Jurkat, Clone E6-1 (cell line): ENCODE results near the gene EIF4E3.

Experiments
- DNase-seq: peaks from one replicate; pipeline ENCODE4 v3.0.0-alpha.2; 2011; ENCODE audit warnings: low read depth, low spot score
- H3K4me3 ChIP-seq: 2 replicates; pipeline ENCODE4 v1.5.1; 2011; ENCODE audit warnings: mild to moderate bottlenecking, low read length, control low read depth, moderate library complexity

The EIF4E3 gene

DNA sequence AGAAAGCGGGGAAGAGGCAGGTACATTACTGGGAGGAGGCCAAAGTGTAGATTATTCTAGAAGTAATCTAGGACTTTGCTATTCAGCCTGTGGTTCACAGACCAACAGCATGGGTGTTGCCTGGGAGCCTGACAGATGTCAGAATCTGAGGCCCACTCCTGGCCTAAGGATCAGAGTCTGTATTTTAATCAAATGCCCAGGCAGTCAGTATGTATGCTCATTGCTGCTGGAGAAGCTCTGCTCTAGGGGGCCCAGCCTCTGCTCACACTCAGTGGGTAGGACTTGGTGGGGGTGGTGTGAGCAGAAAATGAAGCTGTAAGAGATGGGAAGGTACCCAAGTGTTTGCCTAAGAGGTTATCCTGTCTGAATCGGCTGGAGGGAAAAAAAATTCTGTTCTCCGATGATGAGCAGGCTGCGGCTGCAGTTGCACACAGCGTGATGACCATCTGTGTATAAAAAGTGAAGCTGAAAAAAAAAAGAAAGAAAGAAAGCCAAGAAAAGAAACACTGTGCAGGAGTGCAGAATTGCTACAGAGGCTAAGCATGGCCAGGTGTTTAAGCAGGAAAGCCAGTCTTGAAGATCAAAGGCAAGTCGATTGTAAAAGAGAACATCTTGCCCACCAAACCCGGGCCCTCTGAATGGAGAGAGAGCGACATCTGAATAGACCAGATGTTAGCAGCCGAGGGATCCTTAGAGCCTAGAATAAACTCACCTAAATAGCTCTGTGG lies 65.2 kb downstream of the EIF4E3 start:
- no peak overlapping the region for H3K4me3 ChIP-seq
- peak; percentile 92 for DNase-seq

DNA sequence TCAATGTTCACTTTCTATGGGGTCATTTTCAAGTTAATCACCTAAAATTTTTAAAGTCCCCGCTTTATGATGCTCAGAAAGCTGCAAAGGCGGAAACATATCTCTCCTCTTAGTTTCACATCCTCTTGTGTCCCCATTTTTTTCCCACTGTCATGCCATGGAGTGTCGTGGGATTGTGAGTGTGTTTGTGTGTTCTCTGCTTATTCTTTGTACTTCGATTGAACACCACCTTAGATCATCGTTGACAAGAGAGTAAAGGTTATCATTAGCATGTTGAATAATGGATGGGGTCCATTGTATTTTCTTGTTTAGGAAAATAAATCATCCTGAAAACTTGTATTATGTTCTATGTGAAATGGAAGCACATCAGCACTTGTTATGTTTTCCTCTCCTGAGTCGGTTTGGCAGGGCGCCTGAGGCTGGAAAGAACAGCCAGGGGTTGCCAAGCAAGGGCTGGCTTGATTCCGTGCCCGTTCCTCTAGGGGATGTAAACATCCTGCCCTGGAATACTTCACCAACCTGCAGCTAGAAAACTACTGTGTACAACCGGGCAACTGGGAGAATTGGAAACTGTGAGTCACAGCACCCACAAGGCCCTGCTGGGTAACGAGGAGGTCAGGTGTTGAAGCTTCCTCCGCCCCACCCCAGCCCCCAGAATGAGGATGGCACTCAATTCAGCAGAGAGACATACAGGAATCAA lies 67.2 kb downstream of the EIF4E3 start:
- H3K4me3 ChIP-seq: no peak overlapping the region
- no peak for DNase-seq

DNA sequence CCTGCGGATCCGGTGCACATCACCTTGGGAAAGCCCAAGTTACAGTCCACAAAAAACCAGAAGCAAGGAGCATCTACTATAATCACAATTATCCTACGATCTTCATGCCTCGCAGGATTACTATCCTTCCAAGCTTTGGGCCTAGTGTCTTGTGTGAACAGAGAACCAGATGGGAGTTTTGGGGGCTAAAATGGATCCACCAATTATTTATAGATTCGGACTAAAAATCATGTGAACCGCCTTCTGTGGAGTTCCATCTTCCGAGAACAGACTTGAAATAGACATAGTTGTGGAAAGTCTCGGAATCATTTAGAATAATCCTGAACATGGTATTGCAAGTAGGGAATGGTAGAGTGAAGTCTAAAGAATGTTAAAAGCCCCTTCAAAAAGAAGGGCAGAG lies 70.1 kb downstream of the EIF4E3 start:
- no peak for DNase-seq
- no peak overlapping the region for H3K4me3 ChIP-seq

DNA sequence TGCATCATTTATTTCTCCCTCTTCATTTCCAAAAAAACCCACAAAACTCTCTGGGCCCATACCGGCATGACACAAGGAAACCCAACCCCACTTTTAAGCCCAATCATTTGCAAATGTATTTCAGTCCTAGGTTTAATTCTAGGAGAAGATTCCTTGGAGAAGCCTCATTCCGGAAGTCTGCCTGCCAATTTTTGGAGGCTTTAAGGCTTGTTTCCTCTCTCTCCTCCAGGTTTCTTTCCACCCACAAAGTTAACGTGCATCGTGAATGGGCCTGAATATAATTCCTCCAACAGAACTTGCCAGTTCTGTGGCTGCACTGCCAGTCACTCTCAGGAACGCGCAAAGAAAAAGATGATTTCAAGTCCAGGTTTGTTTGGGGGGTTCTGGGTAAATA lies 71.8 kb downstream of the EIF4E3 start:
- no peak for DNase-seq
- no peak overlapping the region for H3K4me3 ChIP-seq

DNA sequence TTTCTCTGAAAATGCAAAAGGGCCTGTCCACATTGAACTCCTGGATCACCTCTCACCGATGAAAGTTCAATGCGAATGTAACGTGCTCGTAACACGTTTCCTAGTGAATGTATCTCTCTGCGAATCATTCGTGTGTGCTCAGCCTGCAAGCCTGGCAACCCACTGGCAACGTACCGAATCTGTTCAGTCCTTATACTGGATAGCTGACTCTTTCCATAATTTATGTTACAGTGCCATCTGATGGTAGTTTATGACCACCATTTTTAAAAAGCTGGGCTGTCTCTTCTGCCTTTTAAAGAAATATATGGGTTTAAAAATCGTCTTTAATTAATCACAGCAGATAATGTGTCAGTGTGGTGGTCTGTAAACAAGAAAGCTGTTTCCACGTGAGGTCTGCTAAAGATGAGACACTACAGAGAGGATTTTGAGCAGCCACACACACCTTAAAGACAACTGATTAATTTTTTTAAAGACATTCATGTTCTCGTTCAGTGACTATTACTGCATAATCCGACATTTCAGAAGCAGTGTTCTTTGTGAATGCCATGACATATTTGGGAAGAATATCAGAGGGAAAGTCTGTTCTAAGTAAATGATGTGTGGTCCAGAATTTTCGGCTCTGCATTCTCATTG lies 72.3 kb downstream of the EIF4E3 start:
- DNase-seq: peak; percentile 36
- no peak overlapping the region for H3K4me3 ChIP-seq

DNA sequence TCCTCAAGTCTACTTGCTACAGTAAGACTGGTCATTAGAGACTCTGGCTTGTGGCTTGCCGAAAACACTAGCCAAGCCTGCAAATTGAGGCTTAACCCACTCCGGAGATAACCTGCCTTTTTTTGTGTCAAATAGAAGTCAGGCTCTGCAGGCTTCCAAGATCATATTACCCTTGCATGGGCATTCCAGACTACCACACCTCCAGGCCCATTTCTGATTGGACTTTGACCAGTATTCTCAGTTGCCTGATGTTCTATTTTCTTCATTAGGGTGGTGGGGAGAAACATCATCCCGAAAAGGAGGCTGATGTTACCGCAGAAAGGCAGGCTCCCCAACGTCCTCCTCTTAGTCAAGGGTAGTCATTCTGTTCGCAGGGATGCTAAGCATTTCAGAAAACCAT lies 73.6 kb downstream of the EIF4E3 start:
- H3K4me3 ChIP-seq: no peak overlapping the region
- DNase-seq: no peak

DNA sequence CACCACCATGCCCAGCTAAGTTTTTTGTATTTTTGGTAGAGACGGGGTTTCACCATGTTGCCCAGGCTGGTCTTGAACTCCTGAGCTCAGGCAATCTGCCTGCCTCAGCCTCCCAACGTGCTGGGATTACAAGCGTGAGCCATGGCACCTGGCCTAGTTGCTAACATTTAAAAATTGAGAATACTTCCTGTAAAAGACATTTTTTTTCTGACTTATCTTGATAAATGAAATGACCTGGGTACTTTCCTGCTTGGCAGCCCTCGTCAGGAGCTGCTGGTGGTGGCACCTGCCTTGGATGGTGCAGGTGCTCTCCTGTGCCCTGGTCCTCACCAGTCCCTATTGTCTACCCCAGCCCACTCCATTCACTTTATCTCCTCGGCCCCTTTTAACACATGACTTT lies 74.8 kb downstream of the EIF4E3 start:
- no peak for DNase-seq
- H3K4me3 ChIP-seq: no peak overlapping the region

DNA sequence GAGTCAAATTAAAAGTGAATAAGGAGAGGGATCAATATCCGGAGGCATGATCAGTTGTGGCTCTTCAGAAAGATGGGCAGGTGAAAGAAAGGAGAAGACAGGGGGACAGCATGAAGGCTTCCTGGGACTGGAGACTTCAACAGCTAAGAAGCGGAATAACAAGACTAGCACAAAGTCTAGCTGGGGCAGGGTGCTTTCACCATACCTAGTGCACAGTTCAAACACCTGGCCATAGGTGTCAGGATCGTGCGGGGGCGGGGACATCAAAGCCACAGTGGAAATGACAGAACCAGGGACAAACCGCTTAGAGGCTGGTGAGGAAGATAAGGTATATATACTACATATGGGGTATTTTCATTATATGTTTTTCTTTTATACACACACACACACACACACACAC lies 75.4 kb downstream of the EIF4E3 start:
- H3K4me3 ChIP-seq: no peak overlapping the region
- DNase-seq: no peak

DNA sequence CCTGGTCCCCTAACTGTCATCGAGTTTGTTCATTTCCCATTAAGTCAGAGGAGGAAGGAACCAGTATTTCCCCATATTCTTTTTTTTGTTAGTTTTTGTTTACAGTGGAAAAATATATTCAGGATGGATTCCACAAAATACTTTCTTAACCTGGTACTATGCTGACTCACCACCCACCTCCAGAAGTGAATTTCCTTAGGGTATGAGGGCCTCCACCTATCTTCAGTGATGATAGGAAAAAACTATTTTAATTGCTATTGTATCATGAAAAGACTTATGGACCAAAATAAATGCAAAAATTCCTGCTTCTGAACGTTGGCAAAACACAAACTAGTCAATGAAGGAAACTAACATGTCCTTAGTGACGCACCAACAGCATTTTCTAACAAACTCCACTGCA lies 77.5 kb downstream of the EIF4E3 start:
- H3K4me3 ChIP-seq: no peak overlapping the region
- DNase-seq: no peak

DNA sequence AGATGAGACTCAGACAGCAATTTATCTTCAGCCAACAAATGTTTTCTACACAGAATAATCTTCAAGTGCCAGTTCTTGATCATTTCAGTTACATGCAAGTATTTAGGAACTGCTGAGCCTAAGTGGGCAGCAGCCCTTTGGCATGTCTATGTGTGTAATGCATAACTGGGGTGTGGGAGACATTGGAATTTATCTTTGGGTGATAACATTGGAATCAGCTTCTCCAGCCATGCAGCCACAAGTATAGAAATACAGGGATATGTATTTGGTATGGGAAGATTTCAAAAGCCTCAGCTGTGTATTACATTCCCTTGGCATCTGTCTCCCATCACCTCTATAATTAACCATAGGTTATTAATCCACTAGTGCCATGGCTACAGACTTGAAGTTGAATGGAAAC lies 78.2 kb downstream of the EIF4E3 start:
- H3K4me3 ChIP-seq: no peak overlapping the region

DNA sequence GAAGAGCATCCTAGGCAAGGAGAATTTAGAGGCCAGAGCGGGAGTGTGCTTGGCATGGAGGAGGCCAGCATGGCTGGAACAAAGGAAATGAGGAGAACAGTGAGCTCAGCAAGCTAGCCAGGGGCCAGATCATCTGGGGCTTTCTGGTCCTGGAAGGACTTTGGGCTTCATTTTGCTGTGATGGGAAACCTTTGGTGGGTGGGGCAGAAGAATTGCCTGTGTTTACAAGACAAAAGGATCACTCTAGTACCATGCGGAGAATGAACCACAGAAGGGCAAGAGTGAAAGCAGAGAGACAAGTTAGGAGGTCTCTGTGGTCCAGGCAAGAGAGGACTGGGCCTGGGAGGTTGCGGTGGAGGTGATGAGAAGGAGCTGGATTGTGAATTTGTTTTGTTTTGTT lies 80.1 kb downstream of the EIF4E3 start:
- H3K4me3 ChIP-seq: no peak overlapping the region
- DNase-seq: no peak

More for the DNA sequence above, 78.2 kb downstream of the EIF4E3 start:
- no peak for DNase-seq

DNA sequence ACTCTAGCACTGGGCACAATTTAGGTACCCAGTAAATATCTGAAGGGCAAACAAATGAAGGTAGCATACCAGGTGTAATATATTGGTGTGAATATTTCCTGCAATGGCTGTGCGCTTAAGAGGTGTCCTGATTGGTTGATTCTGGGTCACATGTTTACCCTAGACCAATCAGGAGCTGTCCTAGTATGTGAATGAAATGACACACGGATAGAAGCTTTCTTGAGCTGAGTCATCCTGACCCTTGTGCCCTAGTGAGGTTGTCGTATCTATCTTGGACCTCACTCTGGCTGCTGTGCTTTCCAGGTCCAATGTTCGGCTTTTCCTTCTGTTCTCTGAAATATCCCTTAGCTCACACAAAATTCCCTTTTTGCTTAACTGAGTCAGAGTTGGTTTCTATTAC lies 83.5 kb downstream of the EIF4E3 start:
- DNase-seq: peak; percentile 9
- no peak overlapping the region for H3K4me3 ChIP-seq

DNA sequence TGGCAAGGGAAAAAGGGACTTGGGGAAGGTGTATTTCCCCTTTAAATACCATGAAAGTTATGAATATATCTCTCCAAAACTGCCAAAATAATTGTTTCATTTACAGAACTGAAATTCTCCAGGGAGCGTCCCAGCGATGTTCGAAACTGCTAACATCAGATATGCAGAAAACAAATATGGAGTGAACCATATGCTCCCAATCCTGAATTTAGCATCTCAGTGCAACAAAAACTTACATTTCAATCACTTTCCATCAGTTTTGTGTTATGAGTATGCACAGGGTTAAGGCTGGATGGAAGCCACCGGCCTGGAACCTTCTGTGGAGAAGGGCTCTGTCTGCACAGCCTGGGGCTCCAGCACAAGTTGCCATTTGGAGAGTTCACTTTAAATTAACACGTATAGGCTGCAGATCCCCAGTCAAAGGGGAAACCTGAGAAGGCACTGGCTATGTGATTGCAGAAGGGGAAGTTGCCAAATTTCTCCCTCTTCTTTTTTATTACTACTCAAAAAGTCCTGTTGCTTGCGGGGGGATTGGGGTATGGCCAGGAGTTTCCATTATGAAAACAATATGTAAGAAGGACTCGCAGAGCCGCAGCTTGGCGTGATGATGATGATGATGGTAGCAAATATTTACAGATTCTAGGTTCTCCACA lies 84.7 kb downstream of the EIF4E3 start:
- H3K4me3 ChIP-seq: no peak overlapping the region
- no peak for DNase-seq

DNA sequence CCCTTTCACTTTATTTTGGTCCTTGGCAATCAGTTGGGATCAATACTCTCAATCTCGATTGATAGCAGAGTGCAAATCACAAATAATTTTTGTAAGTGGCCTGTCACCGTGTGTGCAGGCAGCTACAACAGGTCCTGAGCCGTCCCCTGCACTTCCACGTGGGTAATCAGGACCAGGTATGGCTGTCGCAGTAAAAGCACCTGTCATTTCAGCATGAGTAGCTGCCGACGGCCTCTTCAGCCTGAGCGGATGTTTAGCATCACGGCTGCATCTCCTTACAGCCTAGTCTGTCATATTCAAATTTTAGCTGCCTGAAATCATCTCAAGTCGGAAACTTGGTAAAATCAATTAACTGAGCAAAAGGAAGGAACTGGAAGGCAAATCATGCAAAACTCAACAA lies 88.7 kb downstream of the EIF4E3 start:
- DNase-seq: no peak
- H3K4me3 ChIP-seq: no peak overlapping the region

DNA sequence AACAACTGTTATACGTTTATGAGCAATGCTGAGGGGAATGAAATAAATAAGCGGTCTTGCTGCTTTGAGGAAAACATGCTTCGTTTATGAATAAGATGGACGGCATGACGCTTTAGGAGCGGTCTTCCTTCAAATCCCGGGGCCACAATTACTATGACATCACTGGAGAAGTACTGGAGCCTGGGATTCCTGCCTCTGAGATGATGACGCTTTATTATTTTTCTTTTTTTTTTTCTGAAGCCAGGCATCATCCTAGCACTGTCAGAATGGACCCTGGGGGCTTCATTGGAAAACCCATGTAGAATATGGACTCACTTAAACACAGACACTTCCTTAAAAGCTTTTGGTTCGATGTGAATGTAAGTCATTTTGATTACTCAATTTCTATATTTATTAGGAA lies 89.2 kb downstream of the EIF4E3 start:
- no peak overlapping the region for H3K4me3 ChIP-seq
- DNase-seq: no peak

DNA sequence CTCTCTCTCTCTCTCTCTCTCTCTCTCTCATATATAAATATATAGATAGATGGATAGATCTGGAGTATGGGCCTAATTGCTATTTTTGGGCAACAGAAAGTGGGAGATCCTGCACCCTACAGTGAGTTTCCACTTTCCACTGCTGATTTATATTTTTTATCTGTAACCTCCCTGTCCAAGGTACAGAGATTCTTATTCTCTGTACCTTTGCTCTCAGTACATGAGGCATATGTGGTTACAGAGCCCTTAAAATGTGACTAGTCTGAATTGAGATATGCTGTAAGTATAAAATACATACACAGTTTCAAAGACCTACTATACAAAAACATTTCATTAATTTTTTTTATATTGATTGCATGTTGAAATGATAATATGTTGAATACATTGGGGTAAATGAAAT lies 90.5 kb downstream of the EIF4E3 start:
- DNase-seq: no peak
- H3K4me3 ChIP-seq: no peak overlapping the region

DNA sequence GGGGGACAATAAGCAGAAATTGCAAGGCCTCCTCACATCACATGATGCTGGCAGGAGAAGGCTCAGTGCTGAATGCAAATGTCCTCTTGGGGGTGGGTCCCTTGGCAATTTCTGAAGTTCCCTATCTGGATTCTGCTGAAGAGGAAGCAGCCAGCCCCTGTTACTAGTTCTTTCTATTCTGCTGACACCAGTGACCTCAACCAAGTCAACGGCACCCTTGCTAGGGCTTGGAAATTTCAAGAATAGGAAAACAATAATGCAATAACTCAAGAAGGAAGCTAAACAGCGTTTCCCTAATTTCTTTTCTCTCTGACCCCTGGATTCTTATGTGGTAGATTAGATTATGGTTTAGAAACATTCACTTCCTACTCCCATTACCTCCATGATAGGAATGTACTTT lies 95.5 kb downstream of the EIF4E3 start:
- no peak overlapping the region for H3K4me3 ChIP-seq
- DNase-seq: no peak

DNA sequence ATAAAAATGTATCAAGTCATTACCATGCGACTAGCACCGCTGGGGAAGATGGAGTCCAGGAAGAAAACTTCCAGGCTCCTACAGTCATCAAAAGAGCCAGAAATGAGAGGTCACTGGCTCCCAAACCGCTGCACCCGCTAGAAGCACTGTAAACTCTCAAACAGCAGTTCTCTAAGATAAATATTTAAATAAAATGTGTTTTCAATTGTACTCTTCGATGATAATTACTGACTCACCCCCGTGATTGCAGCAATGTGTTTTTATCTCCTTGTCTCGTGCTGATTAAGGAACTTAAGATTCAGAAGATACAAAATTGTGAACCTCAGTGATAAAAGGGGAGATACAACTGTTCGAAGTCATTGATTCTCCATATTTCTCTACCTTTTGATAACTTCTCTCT lies 95.9 kb downstream of the EIF4E3 start:
- no peak overlapping the region for H3K4me3 ChIP-seq
- no peak for DNase-seq

DNA sequence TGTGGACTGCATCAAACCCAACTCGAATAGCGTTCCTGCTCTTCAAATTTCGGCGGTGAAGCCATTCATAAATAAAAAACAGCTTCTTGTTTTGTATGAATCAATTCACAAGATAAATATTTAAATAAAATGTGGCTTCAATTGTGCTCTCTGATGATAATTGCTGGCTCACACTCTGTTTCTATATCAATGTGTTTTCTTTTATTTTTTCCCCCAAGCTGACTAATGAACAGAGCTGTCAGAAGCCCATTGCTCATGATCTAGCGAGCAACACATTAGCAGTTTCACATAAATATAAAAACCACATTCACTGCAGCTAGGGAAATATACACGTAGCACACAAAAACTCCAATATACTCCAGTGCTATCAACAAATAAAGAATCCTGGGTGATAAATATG lies 96.7 kb downstream of the EIF4E3 start:
- DNase-seq: no peak
- no peak overlapping the region for H3K4me3 ChIP-seq

DNA sequence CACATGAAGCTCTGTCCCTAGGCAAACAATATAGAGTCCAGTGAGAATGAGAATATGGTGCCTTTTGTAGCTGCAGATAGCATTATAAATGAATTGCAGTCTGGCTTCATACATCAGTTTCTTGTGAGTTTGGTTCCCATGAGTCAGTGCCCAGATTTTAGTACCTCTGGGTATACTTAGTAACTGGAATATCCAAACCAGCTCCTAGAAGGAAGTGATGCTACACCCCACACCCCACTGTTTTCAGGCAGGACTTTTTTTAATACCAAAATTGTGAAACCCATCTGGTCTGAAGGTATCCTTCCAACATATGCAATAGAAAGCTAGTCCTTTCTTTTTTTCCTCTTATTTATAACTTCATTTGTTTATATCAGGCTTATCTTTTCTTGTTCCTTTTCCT lies 99.5 kb downstream of the EIF4E3 start:
- no peak overlapping the region for H3K4me3 ChIP-seq
- no peak for DNase-seq
